Activated CD4-positive, alpha-beta T cell treated with anti-CD3 and anti-CD28 coated beads, Interleukin-2, amount 50 U/mL, for 1 hour (primary cell): ENCODE data around the gene GABRB3.

Experiments
- DNase-seq: peaks from one replicate; pipeline ENCODE4 v3.0.0-alpha.2; 2020

The GABRB3 gene

DNA sequence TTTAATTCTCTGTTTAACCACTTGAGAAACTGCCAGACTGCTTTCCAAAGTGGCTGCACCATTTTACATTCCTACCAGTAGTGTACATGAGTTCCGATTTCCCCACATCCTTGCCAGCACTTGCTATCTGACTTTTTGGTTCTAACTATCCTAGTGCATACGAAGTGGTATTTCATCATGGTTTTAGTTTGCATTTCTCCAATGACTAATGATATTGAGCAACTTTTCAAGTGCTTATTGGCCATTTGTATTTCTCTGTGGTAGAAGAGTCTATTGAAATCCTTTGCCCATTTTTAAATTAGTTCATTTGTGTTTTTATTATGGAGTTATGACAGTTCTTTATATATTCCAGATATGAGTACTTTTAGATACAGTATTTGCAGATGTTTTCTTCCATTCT is 247.8 kb downstream of the GABRB3 start:
- no peak for DNase-seq

DNA sequence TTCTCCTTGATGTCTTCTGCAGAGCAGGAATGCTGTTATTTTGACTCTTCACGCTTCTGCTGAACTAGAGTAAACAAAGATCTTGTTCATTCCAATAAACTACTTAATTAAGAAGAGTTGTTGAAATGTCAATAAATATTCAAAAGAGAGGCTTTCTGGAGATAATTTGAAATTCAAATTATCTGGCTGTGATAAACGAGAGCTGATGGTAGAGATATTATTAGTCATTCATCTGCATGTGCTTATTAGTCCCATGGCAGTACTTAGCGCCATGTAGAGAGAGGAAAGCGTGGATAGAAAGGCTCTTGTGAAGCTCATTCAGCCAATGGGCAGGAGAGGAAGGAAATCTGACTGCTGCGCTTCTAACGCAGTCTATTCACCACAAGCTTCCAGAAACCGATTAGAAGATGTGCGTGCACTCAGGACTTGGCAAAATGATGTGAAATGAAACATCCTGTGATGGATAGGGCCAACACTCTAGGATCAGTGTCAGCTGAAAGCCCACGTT is 251.1 kb downstream of the GABRB3 start:
- DNase-seq: no peak

DNA sequence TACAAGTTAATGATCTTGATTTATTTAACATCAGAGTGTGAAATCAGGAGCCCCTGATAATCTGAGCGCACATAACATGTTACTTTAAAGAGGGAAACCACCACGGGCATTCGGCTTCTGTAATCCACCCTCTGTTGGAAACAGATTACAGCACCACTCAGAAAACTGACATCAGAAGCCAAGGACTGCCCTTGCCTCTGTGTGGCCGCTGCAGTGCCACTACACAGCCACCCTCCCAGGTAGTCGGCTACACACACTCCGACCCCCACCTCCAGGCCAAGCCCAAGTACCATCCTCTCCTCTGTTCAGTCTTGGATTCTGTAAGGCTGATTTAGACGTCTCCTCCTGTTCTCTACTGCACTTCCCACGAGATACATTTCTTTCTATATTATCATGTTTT is 251.7 kb downstream of the GABRB3 start:
- DNase-seq: no peak

DNA sequence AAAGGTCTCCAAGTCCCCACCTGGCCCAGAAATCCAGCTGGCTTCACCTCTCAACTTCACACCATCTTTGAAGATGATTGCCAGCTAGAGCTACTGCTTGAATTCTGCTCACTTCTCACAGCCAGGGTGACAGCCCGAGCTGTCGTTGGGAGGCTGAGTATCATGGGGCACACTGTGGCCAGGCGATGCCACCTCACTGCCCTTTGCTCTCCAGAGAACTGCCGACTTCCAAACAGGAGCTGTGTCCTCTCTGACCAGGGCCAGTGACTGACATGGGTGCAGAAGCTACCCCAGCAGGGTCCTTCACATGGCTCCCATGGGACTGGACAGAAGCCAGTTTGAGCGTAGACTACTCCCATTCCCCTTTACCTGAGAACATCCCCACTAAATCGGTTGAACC is 254.0 kb downstream of the GABRB3 start:
- DNase-seq: no peak

DNA sequence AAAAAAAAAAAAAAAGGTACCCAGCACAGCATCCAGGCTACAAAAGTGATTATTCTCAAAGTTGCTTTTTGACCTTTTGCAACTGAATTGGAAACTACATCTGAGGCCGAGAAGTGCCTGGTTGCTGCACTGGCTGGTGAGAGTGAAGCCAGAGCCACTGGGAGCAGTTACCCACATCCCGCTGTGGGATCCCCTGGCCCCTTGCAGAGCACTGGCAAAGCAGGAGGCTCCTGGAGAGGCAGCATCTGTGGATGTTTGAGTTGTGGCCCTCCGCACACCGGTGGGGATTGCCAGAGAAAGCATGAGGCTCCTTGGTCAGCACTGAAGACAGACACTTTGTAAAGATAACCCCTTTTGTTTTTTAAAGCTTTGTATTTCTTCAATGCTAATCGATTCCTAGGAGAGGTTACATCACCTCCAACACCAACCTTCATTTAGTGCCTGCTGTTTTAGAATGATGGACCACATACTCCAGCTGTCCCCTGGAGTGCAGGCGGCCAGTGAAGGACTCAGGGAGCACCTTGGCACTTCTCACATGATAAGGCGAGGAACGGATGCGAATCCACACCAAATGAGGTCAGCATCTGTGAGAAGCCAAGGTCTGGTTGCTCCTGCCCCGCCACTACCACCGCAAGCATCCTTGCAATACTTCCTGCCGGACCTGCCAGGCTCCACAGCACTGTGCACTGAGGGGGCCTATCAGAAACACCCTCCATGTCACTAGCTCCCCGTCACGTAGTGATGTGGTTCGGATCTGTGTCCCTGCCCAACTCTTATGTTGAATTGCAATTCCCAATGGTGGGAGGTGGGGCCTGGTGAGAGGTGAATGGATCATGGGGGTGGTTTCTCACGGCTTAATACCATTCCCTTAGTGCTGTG is 256.5 kb downstream of the GABRB3 start:
- DNase-seq: no peak

DNA sequence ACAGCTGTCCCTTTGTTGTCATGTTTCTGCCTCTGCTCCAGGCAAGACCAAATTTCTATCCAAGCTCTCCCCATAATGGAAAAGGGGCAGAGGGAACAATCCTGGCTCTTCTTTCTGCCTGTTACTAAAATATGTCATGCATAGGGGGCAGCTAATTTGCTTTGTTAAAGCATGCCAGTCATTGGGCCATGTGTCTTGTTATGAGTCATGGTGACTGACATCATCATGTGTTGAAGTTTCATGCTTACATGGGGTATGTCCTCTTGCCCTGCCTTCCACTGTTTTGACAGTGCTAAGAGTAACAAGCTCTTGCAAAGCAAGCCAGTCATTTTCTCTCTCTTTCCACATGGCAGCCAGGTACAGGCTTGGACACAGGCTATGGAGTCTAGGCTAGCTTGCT is 268.9 kb downstream of the GABRB3 start:
- DNase-seq: no peak
